GM18505 (cell line): ENCODE data around the gene CABP7.

Experiments
- ATAC-seq: cut with Tn5 transposase; IDR thresholded peaks from one replicate; pipeline ENCODE4 v1.9.1; 2021; ENCODE audit not compliant: unreplicated experiment
- POLR2A ChIP-seq: IDR thresholded peaks from 4 replicates; pipeline ENCODE4 v1.6.1; 2011; ENCODE audit warnings: borderline replicate concordance; ENCODE audit not compliant: insufficient read depth, insufficient read length; ENCODE audit errors: extremely low read depth

The CABP7 gene

DNA sequence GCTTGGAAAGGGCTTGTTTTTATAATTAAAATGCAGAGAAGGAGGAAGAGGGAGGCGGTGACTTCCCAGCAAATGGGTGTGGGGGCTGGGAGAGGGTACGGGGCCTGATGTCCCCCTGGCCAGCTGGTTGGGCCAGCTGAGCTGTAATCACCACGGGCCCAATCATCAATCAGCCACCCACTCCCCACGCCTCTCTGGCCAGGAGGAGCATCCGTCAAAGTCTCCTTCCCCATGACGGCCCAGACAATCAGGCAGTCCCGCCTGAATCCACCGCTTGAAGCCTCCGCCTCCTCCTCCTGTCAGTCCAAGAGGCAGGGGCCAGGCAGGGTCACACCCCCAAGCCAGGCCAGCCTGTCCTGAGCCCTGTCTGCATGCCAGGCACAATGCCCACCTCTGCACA is 13.3 kb upstream of the CABP7 start:
- no peak for ATAC-seq
- no peak for TF ChIP-seq POLR2A

DNA sequence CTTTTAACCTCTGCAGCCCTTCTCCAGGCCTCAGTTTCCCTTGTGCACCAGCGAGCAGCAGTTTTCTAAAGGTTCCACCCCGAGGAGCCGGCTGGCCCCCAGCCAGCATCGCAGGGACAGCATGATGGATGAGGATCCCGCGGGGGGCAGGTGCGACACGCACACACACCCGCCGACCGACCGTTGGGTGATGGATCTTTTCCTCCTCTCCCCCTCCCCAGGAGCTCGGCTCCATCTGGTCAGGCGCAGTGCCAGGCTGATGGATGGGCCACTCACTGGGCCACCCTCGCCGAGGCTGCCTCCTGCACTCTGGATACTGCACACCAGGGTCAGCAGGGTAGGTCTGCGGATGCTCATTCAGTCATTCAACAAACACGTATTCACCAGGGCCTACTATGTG is 12.8 kb upstream of the CABP7 start:
- ATAC-seq: no peak
- TF ChIP-seq POLR2A: no peak

DNA sequence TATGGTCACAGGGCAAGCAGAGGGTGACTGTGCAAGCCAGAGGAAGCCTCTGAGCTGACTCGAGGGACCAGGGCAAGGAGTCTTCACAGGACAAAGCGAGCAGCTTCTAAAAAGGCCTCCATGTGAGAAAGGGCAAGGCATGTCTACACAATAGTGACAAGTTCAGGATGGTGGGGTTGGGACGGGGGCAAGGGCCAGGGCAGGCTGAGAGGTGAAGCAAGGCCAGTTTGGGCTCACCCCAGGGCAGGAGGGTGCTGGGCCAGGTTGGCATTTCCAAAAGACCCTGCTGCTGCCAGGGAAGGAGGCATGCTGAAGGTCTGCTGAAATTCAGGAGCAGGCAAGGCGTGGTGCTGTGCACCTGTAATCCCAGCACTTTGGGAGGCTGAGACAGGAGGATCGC is 12.3 kb upstream of the CABP7 start:
- TF ChIP-seq POLR2A: no peak
- ATAC-seq: no peak

DNA sequence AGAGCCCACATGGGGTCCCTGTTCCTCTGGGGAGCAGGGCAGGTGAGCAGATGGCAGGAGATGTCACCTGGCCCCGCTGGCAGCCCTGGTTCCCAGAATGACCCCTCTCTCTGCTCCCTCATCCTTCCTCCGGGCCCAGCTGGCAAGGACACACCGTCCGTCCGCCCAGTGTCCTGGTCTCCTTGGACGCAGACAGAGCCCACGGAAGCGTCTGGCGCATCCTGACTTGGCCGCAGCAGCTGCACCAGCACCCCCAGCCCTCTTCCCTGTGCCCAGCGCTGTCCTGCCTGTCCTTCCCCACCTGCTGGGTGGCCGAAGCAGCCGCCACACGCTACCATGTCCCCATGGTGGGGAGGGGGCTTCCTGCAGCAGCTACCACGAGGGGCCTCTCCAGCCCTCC is 9.6 kb upstream of the CABP7 start:
- TF ChIP-seq POLR2A: no peak
- no peak for ATAC-seq

DNA sequence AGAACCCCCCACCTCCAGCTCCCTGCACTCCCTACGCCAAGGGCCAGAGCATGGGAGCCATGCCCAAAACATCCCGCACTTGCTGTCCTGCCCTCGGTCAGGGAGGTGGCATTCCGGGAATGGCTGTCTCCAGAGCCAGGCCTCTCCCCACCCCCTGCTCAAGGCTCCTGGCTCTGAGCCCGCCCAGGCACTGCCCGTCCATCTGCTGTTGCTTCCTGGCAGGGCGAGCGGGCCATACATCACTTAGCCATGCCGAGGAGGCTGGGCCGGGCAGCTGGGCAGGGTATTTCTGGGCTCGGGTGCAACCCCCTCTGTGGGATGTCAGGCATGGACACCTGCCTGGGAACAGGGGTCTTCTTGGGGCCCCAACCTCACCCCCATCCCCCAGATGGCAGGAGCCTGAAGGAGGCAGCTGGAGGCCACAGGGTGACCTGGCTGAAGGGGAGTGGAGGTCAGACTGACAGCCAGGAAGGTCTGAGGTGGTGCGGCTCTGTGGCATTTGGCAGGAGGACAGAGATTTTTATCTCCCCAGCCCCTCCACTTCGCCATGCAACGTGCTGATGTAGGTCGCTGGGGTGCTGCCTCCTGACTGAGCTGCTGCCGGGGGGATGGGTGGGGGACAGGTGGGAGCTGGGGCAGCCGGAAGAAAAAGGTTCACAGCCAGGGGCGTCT is 8.7 kb upstream of the CABP7 start:
- ATAC-seq: no peak
- no peak for TF ChIP-seq POLR2A

DNA sequence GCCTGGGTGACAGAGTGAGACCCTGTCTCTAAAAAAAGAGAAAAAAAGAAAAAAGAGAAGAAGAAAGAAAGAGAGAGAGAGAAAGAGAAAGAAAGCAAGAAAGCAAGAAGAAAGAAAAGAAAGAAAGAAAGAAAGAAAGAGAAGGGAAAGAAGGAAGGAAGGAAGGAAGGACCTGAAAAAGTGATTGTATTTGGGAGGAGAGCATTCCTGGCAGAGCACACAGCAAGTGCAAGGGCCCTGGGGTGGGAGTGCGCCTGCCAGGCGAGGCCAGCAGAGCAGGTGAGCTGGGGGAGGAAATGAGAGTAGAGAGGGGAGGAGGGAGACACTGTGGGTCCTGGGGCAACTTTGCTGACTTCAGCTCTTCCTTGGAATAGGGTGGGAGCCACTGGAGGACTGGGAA is 7.7 kb upstream of the CABP7 start:
- no peak for TF ChIP-seq POLR2A
- ATAC-seq: no peak

DNA sequence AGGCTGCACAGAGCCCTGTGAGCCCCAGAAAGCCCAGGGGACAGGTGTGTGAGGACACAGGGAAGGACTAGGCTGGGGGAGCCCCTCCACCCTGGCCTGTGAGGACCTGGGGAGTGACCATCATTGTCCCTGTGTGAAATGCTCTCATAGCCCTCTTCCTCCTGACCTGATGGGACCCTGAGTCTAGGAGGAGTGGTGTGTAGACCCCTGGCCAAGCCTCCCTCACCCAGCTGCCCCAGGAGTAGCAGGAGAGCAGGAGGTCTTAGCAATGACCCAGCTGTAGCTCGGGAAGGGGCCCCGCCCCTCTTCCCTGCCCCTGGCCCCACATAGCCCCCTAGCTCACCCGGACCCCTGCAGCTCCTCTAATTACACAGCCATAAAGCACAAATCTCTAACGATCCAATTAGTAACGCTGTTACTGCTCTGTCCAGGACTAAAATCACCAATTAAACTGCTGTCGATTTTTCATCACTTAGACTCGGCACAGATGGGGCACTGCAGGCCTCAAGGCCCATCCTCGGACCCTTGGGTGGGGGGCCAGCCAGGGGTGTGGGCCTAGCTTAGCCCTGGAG is 6.6 kb upstream of the CABP7 start:
- no peak for TF ChIP-seq POLR2A
- no peak for ATAC-seq

DNA sequence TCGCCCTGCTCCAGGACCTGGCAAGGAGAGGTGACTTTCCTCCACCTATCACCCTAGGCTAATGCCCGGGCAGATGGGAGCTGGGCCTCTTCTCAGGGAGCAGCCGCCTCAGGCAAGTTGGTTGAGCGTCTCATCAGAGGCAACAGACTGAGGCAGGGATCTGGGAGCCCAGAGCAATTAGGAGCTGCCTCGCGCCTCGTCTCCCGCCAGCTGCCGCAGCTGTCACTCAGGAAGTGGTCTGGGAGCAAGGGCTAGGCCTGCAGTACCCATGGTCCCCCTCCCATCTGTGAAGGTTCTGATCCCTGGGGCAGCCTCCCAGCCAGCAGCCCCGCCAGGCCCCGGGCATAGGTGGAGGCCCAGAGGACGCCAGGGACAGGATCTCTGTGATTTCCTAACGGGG is 4.6 kb upstream of the CABP7 start:
- TF ChIP-seq POLR2A: no peak
- no peak for ATAC-seq

DNA sequence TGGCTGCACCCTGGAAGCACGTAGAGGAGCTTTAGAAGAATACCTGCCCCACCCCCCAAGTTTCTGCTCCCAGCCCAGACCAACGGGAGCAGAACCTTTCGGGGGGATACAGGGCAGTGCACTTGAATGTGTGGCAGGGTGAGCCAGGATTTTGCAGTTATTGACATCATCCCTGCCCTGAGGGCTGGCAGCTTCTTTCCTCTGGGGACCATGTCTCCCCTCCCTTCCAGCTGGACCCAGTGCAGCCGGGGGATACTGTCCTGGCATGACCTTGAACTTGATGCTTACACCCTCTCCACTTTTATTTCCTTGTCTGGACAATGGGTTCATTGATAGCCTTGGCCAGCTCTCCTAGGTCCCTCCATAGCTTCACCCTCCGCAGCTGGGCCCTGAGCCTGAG is 4.1 kb upstream of the CABP7 start:
- no peak for TF ChIP-seq POLR2A
- ATAC-seq: no peak

DNA sequence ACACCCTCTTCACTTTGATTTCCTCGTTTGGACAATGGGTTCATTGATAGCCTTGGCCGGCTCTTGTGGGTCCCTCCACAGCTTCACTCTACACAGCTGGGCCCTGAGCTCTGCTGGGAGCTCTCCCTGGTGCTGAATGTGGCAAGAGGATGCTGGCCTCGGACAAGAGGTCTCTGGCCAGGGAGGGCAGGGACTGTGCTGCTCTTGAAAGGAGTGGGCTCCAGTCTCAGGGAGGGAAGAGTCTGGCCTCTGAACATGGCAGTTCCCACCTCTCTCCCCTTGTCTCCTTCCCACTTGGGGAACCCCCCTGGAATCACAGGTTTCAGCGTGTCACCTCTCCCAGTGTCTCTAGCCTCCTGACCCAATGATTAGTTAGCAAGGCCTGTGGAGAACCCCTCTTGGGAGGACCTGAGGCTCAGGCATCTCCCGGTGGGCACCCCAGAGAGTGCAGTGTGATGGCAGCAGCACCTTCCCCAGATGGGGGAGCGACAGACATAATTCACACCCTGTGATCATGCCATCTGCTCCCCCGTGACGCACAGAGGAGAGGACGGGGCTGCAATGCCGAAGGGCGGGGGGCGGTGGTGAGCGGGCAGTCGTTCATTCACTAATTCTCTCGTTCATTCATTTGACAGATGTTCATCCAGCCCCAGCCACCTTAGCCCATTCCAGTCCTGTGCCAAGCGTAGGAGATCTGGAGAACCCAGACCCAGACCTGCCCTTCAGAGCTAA is 2.8 kb upstream of the CABP7 start:
- no peak for TF ChIP-seq POLR2A
- ATAC-seq: no peak

DNA sequence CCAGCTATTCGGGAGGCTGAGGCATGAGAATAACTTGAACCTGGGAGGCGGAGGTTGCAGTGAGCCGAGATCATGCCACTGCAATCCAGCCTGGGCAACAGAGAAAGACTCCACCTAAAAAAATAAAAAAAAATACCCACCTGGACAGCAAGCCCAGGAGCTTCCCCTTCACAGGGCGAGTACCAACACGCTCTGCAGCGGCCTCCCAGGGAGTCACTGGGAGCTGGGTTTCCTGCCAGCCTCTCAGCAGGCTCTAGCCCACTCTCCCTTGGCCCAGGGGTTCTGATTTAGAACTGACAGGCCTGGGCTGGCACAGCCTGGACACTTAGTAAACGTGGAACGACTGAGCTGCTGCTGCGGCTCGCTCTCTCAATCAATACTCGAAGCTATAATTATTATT is 2.0 kb upstream of the CABP7 start:
- no peak for TF ChIP-seq POLR2A
- no peak for ATAC-seq

DNA sequence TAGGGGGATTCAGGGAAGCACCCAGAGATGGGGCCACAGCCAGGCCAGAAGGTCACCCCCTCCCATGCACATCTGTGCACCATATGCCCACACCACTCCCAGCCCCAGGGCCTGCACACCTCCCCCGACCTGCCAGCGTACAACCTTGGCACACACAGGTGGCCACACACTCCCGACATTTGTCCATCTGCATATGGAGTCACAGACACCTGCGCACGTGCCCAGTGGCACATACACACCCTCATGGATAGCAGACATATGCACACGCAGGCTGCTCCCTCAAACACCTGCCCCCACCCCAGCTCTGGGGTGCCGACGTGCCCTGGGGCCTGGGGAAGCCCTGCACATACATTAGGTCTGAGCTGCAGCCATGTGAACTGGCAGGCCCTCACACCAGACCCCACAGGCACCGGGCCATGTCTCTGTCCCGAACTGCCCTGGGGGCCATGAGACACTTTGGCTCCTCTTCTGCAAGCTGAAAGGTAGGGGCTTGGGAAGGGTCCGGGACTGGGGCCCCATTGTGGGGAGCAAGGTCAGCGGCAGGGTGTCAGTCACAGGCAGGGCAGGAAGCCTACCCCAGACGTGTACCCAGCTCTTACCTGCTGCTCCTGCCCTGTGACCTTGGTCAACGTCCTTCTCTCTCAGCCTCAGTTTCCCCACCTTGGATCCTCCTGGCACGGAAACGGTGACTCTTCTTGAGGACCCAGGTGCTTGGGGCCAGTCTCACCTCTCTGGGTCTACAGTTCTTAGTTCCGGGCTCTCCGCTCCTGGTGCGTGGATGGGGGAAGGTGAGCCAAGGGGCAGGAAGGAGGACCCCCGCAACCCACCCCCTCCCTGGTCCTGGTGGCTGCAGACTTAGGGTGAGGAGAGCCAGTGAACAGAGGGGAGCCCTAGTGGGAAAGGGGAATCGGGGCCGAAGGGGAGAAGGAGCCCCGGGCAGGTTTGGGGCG is 579 bp upstream of the CABP7 start:
- TF ChIP-seq POLR2A: no peak
- no peak for ATAC-seq

DNA sequence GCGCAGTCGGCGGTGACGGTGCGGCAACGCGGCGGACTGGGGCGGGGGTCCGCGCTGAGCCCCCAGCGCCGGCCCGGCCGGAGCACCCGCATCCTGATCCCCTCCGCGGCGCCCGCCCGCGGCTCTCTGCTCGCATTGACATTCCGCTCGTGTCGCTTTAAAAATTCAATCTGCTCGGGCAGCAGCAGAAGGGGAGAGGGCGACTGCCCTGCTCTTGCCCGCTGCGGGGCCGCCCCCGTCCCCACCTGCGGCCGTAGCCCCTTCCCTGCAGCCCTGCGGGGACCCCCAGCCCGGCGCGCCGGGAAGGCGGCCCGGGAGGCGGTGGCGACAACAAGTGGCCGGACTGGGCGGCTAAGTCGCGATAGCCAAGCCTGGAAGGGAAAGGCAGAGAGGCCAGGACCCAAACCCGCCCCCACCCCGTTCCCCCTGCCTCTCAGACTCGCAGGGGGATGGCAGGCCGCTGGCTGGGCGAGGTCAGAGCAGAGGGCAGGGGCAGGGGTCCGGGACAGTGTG is 1.1 kb downstream of the CABP7 start:
- no peak for TF ChIP-seq POLR2A
- ATAC-seq: no peak

DNA sequence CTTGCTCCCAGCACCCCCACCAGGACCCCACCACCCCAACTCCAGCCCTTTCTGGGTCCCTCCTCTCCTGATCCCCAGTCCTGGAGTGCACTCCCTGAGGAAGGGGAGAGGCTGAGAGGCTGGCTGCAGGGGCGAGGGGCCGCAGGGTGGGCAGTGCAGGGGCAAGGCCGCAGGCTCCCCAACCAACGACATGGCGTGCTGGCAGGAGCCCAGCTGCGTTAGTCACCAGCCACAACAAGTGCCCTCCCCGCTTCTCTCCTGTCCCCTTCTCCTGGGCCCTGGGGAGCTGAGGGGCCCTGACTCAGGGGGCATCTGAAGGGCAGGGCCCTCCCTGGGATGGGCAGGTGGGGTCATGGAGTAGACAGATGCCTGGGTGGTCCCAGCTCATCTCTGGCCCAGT is 2.3 kb downstream of the CABP7 start:
- ATAC-seq: no peak
- TF ChIP-seq POLR2A: no peak

DNA sequence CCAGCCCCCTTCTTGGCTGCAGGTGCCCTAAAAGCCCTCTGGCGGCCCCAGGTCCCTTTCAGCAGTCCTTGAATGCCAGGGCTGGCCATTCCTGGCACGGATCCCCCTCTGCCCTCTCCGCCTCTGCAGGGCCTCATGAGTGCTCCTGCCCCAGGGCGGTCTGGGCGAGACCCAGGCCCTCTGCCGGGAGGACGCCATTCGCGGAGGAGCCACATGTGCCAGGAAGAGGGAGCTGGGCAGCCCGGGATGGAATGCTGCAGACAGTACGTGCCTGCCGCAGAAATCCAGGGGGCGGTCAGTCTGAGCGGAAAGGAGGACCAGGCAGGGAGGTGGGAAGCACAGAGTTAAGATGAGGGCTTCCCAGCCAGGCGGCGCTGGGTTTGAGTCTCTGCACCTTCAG is 2.8 kb downstream of the CABP7 start:
- ATAC-seq: no peak
- TF ChIP-seq POLR2A: no peak
